GM23248 (cell line): ENCODE results near the gene INHBB.

Experiments used
- EZH2 ChIP-seq: fragments of 200-600 bp; sonication (generic); IDR thresholded peaks from 2 replicates; pipeline ENCODE4 v1.6.1; 2018; ENCODE audit warnings: antibody characterized with exemption, mild to moderate bottlenecking; ENCODE audit not compliant: insufficient read depth, poor library complexity, severe bottlenecking
- EZH2phosphoT487 ChIP-seq: fragments of 200-600 bp; sonication (generic); IDR thresholded peaks from 2 replicates; pipeline ENCODE4 v1.6.1; 2018; ENCODE audit warnings: antibody characterized with exemption, moderate library complexity, mild to moderate bottlenecking, low read depth; ENCODE audit not compliant: insufficient read depth

DNA sequence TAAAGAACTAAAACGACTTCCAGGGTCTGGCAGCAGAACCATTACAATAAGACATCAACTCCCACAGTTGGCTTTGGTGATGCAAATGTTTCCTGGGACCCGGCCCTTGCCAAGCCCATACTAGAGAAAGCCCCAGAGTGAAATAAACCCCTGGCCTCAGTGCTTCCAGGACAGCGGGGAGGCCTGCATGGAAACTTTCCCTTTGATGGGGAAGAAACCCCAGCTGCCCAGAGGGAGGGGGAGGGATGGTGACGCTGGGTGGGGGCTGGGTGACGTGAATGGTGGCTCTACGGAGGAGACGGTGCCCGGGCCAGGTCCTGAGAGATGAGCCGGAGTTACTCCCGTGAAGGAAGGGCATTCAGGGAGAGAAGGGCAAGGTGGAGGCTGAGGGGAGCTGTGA lies 27.5 kb downstream of the INHBB start:
- TF ChIP-seq EZH2 (no peak), EZH2phosphoT487 (no peak)
